C4-2B (cell line): ENCODE data around the gene TSPEAR.
"Not testable (repeated sequence)": the region's sequence is repeated elsewhere in the genome, so short reads cannot be mapped to it uniquely, and the experiment has no call there.

Source experiments
- ZFX ChIP-seq: fragments of 450-650 bp; IDR thresholded peaks from 2 replicates; pipeline ENCODE4 v1.6.1; 2017
- TF ChIP-seq, protein P1 (sequence below): fragments of 450-650 bp; conservative IDR thresholded peaks from 2 replicates; pipeline ENCODE4 v1.5.1; 2017; ENCODE audit warnings: mild to moderate bottlenecking

DNA sequence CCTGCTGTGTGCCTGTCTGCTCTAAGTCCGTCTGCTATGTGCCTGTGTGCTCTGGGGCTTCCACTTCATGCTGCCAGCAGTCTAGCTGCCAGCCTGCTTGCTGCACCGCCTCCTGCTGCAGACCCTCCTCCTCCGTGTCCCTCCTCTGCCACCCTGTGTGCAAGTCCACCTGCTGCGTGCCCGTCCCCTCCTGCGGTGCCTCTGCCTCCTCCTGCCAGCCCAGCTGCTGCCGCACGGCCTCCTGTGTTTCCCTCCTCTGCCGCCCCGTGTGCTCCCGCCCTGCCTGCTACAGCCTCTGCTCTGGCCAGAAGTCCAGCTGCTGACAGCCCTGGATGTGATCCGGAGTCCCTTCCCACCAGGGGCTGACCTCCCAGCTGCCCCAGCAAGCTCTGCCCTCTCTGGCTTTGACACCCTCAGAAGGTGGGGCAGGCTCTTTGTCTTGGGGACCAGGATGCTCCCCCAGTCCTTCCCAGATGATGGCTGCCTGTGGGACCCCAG, 73.5 kb downstream of the TSPEAR start:
- TF ChIP-seq, protein P1, sequence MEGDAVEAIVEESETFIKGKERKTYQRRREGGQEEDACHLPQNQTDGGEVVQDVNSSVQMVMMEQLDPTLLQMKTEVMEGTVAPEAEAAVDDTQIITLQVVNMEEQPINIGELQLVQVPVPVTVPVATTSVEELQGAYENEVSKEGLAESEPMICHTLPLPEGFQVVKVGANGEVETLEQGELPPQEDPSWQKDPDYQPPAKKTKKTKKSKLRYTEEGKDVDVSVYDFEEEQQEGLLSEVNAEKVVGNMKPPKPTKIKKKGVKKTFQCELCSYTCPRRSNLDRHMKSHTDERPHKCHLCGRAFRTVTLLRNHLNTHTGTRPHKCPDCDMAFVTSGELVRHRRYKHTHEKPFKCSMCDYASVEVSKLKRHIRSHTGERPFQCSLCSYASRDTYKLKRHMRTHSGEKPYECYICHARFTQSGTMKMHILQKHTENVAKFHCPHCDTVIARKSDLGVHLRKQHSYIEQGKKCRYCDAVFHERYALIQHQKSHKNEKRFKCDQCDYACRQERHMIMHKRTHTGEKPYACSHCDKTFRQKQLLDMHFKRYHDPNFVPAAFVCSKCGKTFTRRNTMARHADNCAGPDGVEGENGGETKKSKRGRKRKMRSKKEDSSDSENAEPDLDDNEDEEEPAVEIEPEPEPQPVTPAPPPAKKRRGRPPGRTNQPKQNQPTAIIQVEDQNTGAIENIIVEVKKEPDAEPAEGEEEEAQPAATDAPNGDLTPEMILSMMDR = not testable (repeated sequence)
- not testable (repeated sequence) for TF ChIP-seq ZFX
